Activated CD4-positive, alpha-beta memory T cell treated with anti-CD3 and anti-CD28 coated beads for 36 hours (primary cell): ENCODE data around the gene MYL6B. TPM values are rescaled to one million over a fixed set of nuclear protein-coding genes. Genes with fewer than 3 reads are reported as not detected.
"Not testable (repeated sequence)": the region's sequence is repeated elsewhere in the genome, so short reads cannot be mapped to it uniquely, and the experiment has no call there.

Source experiments
- CTCF ChIA-PET: fragments of 350-600 bp; sonication (Branson Sonifier 250); formaldehyde crosslinking; loops from one replicate; lab custom pipeline; 2021; ENCODE audit warnings: antibody characterized with exemption, inconsistent platforms; lab: Charles Lee
- POLR2A ChIA-PET: fragments of 350-600 bp; sonication (Branson Sonifier 250); formaldehyde crosslinking; loops from one replicate; lab custom pipeline; 2021; ENCODE audit warnings: antibody characterized with exemption; lab: Charles Lee
- DNase-seq: peaks from one replicate; pipeline ENCODE4 v3.0.0-alpha.2; 2020
- H3K27ac Mint-ChIP-seq: one replicate; pipeline ENCODE4 v1.8.0; 2021; ENCODE audit warnings: mixed read lengths
- H3K27me3 Mint-ChIP-seq: one replicate; pipeline ENCODE4 v1.8.0; 2021; ENCODE audit warnings: mixed read lengths
- H3K36me3 Mint-ChIP-seq: one replicate; pipeline ENCODE4 v1.8.0; 2021; ENCODE audit warnings: mixed read lengths
- H3K4me1 Mint-ChIP-seq: one replicate; pipeline ENCODE4 v1.8.0; 2021; ENCODE audit warnings: low read depth, mixed read lengths
- H3K4me3 Mint-ChIP-seq: one replicate; pipeline ENCODE4 v1.8.0; 2021; ENCODE audit warnings: mild to moderate bottlenecking, mixed read lengths
- H3K9me3 Mint-ChIP-seq: one replicate; pipeline ENCODE4 v1.8.0; 2021; ENCODE audit warnings: mixed read lengths
- intact Hi-C: fragments of 100-400 bp; cut with micrococcal nuclease; formaldehyde crosslinking; loops from one replicate; pipeline ENCODE4 v1.15.1; 2023
- total RNA-seq, 2 experiments: library from RNA; stranded (reverse); gene quantifications; one replicate each; pipeline ENCODE4 v1.2.3, GENCODE V29; 2021

MYL6B gene
- total RNA-seq, 2 experiments from 2014 or later, result 63.8 to 70.8 TPM

DNA sequence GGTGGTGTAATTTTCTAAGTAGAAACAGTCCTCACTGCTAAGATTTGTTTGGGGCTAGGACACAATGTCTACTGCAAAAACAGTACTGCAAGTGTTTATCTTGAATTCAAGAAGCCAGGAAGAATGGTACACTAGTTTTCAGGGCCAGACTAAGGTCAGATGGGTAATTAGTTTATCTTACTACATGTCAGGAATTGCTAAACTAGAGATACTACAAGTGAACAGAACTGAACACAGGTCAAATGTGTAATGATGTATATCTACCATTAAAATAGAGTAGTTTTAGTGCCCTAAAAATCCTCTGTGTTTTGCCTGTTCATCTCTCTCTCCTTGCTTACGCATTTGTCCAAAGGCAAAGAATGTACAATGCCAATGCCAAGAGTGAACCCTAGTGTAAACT is 38.3 kb upstream of the MYL6B start:
- Mint-ChIP-seq H3K9me3 (no peaks in the 10 kb centered on the region), H3K27me3 (no peaks in the 10 kb centered on the region), H3K4me3 (no peak overlapping the region), H3K27ac (peak overlapping the region; percentile 65), H3K36me3 (peaks cover 64% of the 10 kb centered on the region), H3K4me1 (peaks cover 16% of the 10 kb centered on the region)
- DNase-seq, result no peak
- ChIA-PET CTCF (interaction anchor here (1.0 kb wide), 1 partner anchor 9 kb away, joined by 3 read pairs; no protein-coding TSS in a partner anchor), POLR2A (interaction anchor here (6.7 kb wide), 1 partner anchor 8 kb away, joined by 101 read pairs; the partner anchor contains the start of gene PA2G4)
- intact Hi-C loops, result no loop called here

GRCh38 chr12:56115329-56115728 is 37.1 kb upstream of the MYL6B start:
- Mint-ChIP-seq H3K27ac (peak overlapping the region; percentile 100), H3K4me1 (peaks cover 29% of the 10 kb centered on the region), H3K9me3 (no peaks in the 10 kb centered on the region), H3K36me3 (peaks cover 53% of the 10 kb centered on the region), H3K4me3 (peak overlapping the region; percentile 99), H3K27me3 (no peaks in the 10 kb centered on the region)
- intact Hi-C loops, result loop anchor here (5.0 kb wide), 4 partner anchors 202 to 517 kb away; partner anchors contain the start of genes BAZ2A, CNPY2, ORMDL2 and SARNP
- no peak for DNase-seq
- CTCF ChIA-PET, result interaction anchor here (0.6 to 6.9 kb wide), 7 partner anchors 12 to 354 kb away, joined by 3 to 168 read pairs (median 3); partner anchors contain the start of genes COQ10A, ESYT1, MYL6B and PA2G4
- POLR2A ChIA-PET, result interaction anchor here (1.0 to 6.7 kb wide), 4 partner anchors 9 to 334 kb away, joined by 3 to 101 read pairs (median 4); partner anchors contain the start of genes IL23A, PA2G4 and TIMELESS

DNA sequence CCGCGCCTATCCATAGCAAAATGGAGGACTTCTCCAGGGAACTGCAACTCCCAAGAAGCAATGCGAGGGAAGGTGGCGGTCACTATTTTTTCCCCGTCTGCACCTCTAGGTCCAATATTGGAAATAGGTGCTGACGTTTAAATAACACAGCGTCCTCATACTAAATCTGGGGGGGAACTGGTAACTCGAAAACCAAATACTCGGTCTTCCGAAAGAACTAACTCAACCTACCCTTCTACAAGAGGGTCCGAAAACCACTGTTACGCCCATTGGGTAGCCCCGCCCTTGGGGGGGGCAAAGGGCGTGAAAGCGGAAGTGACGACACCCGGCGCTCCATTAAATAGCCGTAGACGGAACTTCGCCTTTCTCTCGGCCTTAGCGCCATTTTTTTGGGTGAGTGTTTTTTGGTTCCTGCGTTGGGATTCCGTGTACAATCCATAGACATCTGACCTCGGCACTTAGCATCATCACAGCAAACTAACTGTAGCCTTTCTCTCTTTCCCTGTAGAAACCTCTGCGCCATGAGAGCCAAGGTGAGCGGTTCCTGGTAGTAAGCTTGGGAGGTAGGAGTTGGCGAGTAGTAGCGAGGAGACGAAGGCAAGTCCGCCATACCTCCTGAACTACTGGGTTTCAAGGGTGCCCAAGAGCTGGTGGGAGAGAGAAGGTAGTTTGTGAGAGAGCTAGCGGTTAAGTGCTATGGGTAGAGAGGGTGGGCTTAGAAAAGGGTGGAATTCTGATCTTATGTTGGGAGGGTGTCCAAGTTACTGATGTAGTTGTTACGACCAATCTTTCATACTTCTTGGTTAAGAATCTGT is 35.9 kb upstream of the MYL6B start, which contains the start of gene RPL41:
Gene RPL41 (plus strand): TSS at position 367 of the 815 bp plus-strand sequence.
- Mint-ChIP-seq H3K9me3 (no peaks in the 10 kb centered on the region), H3K4me3 (peak within 1 kb of the TSS; percentile 99), H3K27me3 (no peaks in the 10 kb centered on the region), H3K36me3 (peaks cover 52% of the 10 kb centered on the region), H3K4me1 (peaks cover 29% of the 10 kb centered on the region), H3K27ac (peak within 1 kb of the TSS; percentile 100)
- intact Hi-C loops, result loop anchor here (1.0 to 5.0 kb wide), 8 partner anchors 12 to 516 kb away; partner anchors contain the start of genes BAZ2A, CNPY2, ORMDL2 and PA2G4
- ChIA-PET CTCF (interaction anchor here (2.0 to 6.9 kb wide), 5 partner anchors 12 to 74 kb away, joined by 6 to 168 read pairs (median 60); partner anchors contain the start of genes ESYT1, MYL6, PA2G4 and SMARCC2), POLR2A (interaction anchor here (0.6 to 6.7 kb wide), 10 partner anchors 11 to 378 kb away, joined by 3 to 101 read pairs (median 6); partner anchors contain the start of genes ESYT1, IL23A, PA2G4 and RAB5B)
- peak; percentile 96 for DNase-seq

DNA sequence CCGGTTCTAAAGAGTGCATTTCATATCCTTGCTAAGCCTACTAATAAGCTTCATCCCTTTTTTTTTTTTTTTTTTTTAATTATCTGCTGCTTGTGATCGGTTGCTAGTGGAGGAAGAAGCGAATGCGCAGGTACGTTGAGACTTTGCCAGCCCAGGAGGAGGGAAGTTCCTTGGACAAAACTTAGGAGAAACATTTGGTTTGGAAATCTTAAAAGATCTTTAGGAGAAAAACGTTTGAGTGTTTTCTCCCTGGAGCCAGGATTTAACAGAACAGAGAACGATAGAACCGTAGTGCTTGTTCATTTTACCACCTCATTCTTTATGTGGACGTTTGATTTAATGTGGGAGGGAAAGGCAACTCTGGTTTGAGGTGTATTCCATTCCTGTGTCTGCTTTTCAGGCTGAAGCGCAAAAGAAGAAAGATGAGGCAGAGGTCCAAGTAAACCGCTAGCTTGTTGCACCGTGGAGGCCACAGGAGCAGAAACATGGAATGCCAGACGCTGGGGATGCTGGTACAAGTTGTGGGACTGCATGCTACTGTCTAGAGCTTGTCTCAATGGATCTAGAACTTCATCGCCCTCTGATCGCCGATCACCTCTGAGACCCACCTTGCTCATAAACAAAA is 35.2 kb upstream of the MYL6B start:
- Mint-ChIP-seq H3K27ac (peak overlapping the region; percentile 100), H3K4me3 (peak overlapping the region; percentile 99), H3K36me3 (peaks cover 50% of the 10 kb centered on the region), H3K4me1 (peaks cover 29% of the 10 kb centered on the region)
- DNase-seq, H3K27me3 Mint-ChIP-seq, H3K9me3 Mint-ChIP-seq: not testable (repeated sequence)
- ChIA-PET POLR2A (interaction anchor here (0.6 to 6.7 kb wide), 13 partner anchors 10 to 379 kb away, joined by 3 to 101 read pairs (median 10); partner anchors contain the start of genes ANKRD52, ESYT1, MYL6 and PA2G4), CTCF (interaction anchor here (1.2 to 6.9 kb wide), 11 partner anchors 11 to 378 kb away, joined by 3 to 168 read pairs (median 6); partner anchors contain the start of genes ESYT1, MYL6, PA2G4 and SMARCC2)
- intact Hi-C loops, result loop anchor here (2.0 to 5.0 kb wide), 5 partner anchors 38 to 515 kb away; partner anchors contain the start of genes BAZ2A, CNPY2, ORMDL2 and SARNP

GRCh38 chr12:56117778-56118687 is 34.4 kb upstream of the MYL6B start, which contains the start of gene ZC3H10:
Gene ZC3H10, plus strand, starts transcription at chr12:56118266. Its CDS starts 2,297 bp downstream, at chr12:56120563.
- DNase-seq, result peak; percentile 99
- Mint-ChIP-seq H3K4me1 (peaks cover 29% of the 10 kb centered on the region), H3K27me3 (no peaks in the 10 kb centered on the region), H3K4me3 (peak within 1 kb of the TSS; percentile 99), H3K27ac (peak within 1 kb of the TSS; percentile 100), H3K9me3 (no peaks in the 10 kb centered on the region), H3K36me3 (peaks cover 42% of the 10 kb centered on the region)
- CTCF ChIA-PET, result interaction anchor here (0.6 to 6.9 kb wide), 33 partner anchors 10 to 517 kb away, joined by 3 to 168 read pairs (median 6); partner anchors contain the start of genes ANKRD52, CNPY2, COQ10A and ERBB3
- intact Hi-C loops, result loop anchor here (1.0 to 5.0 kb wide), 16 partner anchors 8 to 514 kb away; partner anchors contain the start of genes BAZ2A, CNPY2, CS and IL23A
- POLR2A ChIA-PET, result interaction anchor here (0.5 to 6.7 kb wide), 27 partner anchors 9 to 567 kb away, joined by 3 to 101 read pairs (median 4); partner anchors contain the start of genes ANKRD52, ESYT1, IL23A and MYL6

GRCh38 chr12:56118688-56119357 is 33.6 kb upstream of the MYL6B start:
- no peaks in the 10 kb centered on the region for H3K27me3 Mint-ChIP-seq
- H3K36me3 Mint-ChIP-seq, result peaks cover 34% of the 10 kb centered on the region
- CTCF ChIA-PET, result interaction anchor here (1.0 to 6.9 kb wide), 33 partner anchors 9 to 517 kb away, joined by 3 to 168 read pairs (median 6); partner anchors contain the start of genes ANKRD52, CNPY2, COQ10A and ERBB3
- POLR2A ChIA-PET, result interaction anchor here (0.5 to 6.7 kb wide), 24 partner anchors 9 to 562 kb away, joined by 3 to 101 read pairs (median 4); partner anchors contain the start of genes ANKRD52, ESYT1, IL23A and MYL6
- intact Hi-C loops, result loop anchor here (1.0 to 5.0 kb wide), 16 partner anchors 7 to 513 kb away; partner anchors contain the start of genes ANKRD52, BAZ2A, CNPY2 and CS
- H3K4me3 Mint-ChIP-seq, result peak overlapping the region; percentile 99
- H3K9me3 Mint-ChIP-seq, result no peaks in the 10 kb centered on the region
- DNase-seq, result no peak
- peak overlapping the region; percentile 100 for H3K27ac Mint-ChIP-seq
- peaks cover 31% of the 10 kb centered on the region for H3K4me1 Mint-ChIP-seq

- Mint-ChIP-seq H3K4me3 (peak overlapping the region; percentile 99), H3K4me1 (peaks cover 34% of the 10 kb centered on the region), H3K36me3 (peaks cover 28% of the 10 kb centered on the region), H3K9me3 (no peaks in the 10 kb centered on the region), H3K27me3 (no peaks in the 10 kb centered on the region), H3K27ac (peak overlapping the region; percentile 100)
- ChIA-PET CTCF (interaction anchor here (0.6 to 6.9 kb wide), 18 partner anchors 9 to 381 kb away, joined by 3 to 168 read pairs (median 7); partner anchors contain the start of genes ANKRD52, COQ10A, ESYT1 and MYL6), POLR2A (interaction anchor here (0.6 to 6.7 kb wide), 11 partner anchors 14 to 145 kb away, joined by 3 to 101 read pairs (median 4); partner anchors contain the start of genes PA2G4, RAB5B, RNF41 and SMARCC2)
- intact Hi-C loops, result loop anchor here (1.0 to 5.0 kb wide), 8 partner anchors 139 to 513 kb away; partner anchors contain the start of genes ANKRD52, BAZ2A, CNPY2 and IL23A
- DNase-seq, result peak; percentile 73
Measured at GRCh38 chr12:56119361-56119796, 33.0 kb upstream of the MYL6B start.

DNA sequence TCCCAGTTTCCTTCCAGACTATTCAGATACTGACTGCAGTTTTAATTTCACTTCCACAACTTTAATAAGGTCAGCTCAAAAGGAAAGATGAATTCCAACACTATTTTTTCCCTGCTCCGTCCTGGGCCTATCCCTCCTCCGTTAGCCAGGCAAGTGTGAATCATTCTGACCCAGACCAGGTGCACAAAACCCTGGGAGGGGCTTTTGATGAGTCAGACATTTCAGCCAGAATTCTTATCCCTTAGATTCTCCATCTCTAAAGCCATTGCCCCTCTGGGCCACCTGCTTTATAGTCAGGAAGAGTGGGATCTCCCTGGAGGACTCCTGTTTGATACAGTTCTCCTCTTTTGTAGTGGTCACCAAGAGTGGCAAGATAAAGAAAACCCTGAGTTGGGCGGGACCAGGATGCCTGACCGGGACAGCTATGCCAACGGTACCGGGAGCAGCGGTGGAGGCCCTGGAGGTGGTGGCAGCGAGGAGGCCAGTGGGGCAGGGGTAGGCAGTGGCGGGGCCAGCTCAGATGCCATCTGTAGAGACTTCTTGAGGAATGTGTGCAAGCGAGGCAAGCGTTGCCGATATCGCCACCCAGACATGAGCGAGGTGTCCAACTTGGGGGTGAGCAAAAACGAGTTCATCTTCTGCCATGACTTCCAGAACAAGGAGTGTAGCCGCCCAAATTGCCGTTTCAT is 32.1 kb upstream of the MYL6B start:
- no peak overlapping the region for H3K27ac Mint-ChIP-seq
- no peaks in the 10 kb centered on the region for H3K9me3 Mint-ChIP-seq
- intact Hi-C loops, result no loop called here
- no peak for DNase-seq
- H3K4me1 Mint-ChIP-seq, result peaks cover 35% of the 10 kb centered on the region
- H3K27me3 Mint-ChIP-seq, result no peaks in the 10 kb centered on the region
- POLR2A ChIA-PET, result interaction anchor here (0.6 to 6.7 kb wide), 6 partner anchors 14 to 101 kb away, joined by 3 to 101 read pairs (median 12); partner anchors contain the start of genes PA2G4, RNF41 and SMARCC2
- no peak overlapping the region for H3K4me3 Mint-ChIP-seq
- peaks cover 28% of the 10 kb centered on the region for H3K36me3 Mint-ChIP-seq
- CTCF ChIA-PET, result interaction anchor here (0.6 to 6.9 kb wide), 16 partner anchors 8 to 381 kb away, joined by 3 to 168 read pairs (median 10); partner anchors contain the start of genes ANKRD52, COQ10A, ESYT1 and MYL6
